ENCODE measurements around the gene FSTL1. TPM values are rescaled to one million over a fixed set of nuclear protein-coding genes. Genes with fewer than 3 reads are reported as not detected.

Gene FSTL1
- polyA plus RNA-seq, 1 of the 3 experiments (the other 2 are of a cell fraction): 329 TPM

DNA sequence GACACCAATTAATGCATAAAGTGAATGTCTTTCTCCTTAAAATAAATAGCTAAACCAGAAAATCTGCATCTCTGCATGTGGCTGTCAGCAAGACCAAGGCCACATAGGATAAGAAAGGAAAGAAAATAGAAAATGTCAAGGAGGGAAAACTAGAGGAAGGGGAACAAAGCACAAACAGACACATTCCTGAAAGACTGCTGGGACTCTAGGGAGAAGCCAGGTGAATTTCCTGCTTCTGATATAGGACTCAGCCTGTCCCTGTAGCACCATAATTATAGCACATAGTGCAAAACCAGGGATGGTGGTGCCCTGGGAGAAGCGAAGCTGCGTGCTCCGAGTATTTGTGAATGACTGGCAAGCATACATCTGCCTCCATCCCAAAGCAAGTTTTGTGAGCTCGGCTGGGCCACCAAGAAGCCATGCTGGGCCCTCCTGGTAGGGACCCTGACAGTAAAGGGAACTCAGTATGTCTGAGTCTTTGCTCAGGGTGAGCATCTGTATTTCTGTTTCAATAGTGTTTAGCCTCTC is 14.2 kb downstream of the FSTL1 start (continued):
- TF ChIP-seq, protein P1, sequence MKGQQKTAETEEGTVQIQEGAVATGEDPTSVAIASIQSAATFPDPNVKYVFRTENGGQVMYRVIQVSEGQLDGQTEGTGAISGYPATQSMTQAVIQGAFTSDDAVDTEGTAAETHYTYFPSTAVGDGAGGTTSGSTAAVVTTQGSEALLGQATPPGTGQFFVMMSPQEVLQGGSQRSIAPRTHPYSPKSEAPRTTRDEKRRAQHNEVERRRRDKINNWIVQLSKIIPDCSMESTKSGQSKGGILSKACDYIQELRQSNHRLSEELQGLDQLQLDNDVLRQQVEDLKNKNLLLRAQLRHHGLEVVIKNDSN (IDR thresholded peaks at IDR 0.05; ENCODE audit: borderline replicate concordance, low read depth): no peak

DNA sequence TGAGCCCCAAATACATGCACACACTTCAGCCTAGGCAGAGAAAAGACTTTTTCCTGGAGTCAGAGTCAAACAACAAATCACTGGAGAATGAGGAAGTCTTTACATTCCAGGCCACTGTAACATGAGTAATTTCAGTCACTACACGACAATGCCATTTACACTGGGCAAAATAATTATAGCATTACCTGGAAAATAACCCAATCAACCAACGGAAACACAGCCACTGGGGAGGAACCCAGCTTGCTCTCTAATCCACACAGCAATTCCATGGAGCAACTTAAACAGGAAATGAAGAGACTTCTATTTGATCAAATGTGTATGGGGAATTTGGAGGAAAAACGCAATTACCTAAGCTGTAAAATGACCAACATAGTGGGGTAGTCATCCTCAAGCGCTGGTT is 15.2 kb downstream of the FSTL1 start:
- POLR2A ChIA-PET: no interaction called here
- TF ChIP-seq, protein P2, sequence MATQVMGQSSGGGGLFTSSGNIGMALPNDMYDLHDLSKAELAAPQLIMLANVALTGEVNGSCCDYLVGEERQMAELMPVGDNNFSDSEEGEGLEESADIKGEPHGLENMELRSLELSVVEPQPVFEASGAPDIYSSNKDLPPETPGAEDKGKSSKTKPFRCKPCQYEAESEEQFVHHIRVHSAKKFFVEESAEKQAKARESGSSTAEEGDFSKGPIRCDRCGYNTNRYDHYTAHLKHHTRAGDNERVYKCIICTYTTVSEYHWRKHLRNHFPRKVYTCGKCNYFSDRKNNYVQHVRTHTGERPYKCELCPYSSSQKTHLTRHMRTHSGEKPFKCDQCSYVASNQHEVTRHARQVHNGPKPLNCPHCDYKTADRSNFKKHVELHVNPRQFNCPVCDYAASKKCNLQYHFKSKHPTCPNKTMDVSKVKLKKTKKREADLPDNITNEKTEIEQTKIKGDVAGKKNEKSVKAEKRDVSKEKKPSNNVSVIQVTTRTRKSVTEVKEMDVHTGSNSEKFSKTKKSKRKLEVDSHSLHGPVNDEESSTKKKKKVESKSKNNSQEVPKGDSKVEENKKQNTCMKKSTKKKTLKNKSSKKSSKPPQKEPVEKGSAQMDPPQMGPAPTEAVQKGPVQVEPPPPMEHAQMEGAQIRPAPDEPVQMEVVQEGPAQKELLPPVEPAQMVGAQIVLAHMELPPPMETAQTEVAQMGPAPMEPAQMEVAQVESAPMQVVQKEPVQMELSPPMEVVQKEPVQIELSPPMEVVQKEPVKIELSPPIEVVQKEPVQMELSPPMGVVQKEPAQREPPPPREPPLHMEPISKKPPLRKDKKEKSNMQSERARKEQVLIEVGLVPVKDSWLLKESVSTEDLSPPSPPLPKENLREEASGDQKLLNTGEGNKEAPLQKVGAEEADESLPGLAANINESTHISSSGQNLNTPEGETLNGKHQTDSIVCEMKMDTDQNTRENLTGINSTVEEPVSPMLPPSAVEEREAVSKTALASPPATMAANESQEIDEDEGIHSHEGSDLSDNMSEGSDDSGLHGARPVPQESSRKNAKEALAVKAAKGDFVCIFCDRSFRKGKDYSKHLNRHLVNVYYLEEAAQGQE (IDR thresholded peaks at IDR 0.05; ENCODE audit: low read depth, low read length): no peak
- no peak for TF ChIP-seq TAF1 (IDR thresholded peaks at IDR 0.05; ENCODE audit: borderline replicate concordance, low read depth, low read length)
- TF ChIP-seq NFIC (IDR thresholded peaks at IDR 0.05; ENCODE audit: borderline replicate concordance): peak; percentile 43; the same call in 1 of the 2 replicates
- TF ChIP-seq, protein P3, sequence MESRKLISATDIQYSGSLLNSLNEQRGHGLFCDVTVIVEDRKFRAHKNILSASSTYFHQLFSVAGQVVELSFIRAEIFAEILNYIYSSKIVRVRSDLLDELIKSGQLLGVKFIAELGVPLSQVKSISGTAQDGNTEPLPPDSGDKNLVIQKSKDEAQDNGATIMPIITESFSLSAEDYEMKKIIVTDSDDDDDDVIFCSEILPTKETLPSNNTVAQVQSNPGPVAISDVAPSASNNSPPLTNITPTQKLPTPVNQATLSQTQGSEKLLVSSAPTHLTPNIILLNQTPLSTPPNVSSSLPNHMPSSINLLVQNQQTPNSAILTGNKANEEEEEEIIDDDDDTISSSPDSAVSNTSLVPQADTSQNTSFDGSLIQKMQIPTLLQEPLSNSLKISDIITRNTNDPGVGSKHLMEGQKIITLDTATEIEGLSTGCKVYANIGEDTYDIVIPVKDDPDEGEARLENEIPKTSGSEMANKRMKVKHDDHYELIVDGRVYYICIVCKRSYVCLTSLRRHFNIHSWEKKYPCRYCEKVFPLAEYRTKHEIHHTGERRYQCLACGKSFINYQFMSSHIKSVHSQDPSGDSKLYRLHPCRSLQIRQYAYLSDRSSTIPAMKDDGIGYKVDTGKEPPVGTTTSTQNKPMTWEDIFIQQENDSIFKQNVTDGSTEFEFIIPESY (IDR thresholded peaks at IDR 0.05; ENCODE audit: borderline replicate concordance, low read depth): no peak
- TF ChIP-seq, protein P1 (IDR thresholded peaks at IDR 0.05; ENCODE audit: borderline replicate concordance, low read depth): no peak
- TF ChIP-seq NRF1 (IDR thresholded peaks at IDR 0.05; ENCODE audit: low read depth, low read length): no peak
- no peak; the same call in 1 of the 2 replicates for TF ChIP-seq SIN3A (IDR thresholded peaks at IDR 0.05; ENCODE audit: borderline replicate concordance, low read depth, low read length)
- TF ChIP-seq ELF1 (IDR thresholded peaks at IDR 0.05): peak; percentile 93
- TF ChIP-seq MXI1 (IDR thresholded peaks at IDR 0.05; ENCODE audit: low read depth, low read length): no peak
- TF ChIP-seq EP300 (IDR thresholded peaks at IDR 0.05; ENCODE audit: borderline replicate concordance in 1 of 2, low read depth in 1 of 2, low read length in 1 of 2): peak in 1 of 2 experiments; percentile 38; a peak in 1 of 4 replicates
- no peak for TF ChIP-seq YY1 (IDR thresholded peaks at IDR 0.05; ENCODE audit: low read depth)
- TF ChIP-seq RAD21 (IDR thresholded peaks at IDR 0.05; ENCODE audit: low read length): no peak
- TF ChIP-seq SMC3 (IDR thresholded peaks at IDR 0.05; ENCODE audit: low read depth, low read length): no peak
- peak; percentile 54; the same call in 1 of the 2 replicates for TF ChIP-seq JUND (IDR thresholded peaks at IDR 0.05)
- no peak for TF ChIP-seq MEF2A (IDR thresholded peaks at IDR 0.05; ENCODE audit: borderline replicate concordance, low read depth)
- no peak for TF ChIP-seq GATA2 (CRISPR knock-in tag; IDR thresholded peaks at IDR 0.05)
- TF ChIP-seq, protein P4, sequence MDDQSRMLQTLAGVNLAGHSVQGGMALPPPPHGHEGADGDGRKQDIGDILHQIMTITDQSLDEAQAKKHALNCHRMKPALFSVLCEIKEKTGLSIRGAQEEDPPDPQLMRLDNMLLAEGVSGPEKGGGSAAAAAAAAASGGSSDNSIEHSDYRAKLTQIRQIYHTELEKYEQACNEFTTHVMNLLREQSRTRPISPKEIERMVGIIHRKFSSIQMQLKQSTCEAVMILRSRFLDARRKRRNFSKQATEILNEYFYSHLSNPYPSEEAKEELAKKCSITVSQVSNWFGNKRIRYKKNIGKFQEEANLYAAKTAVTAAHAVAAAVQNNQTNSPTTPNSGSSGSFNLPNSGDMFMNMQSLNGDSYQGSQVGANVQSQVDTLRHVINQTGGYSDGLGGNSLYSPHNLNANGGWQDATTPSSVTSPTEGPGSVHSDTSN (IDR thresholded peaks at IDR 0.05): peak; percentile 58
- peak; percentile 65; the same call in 1 of the 2 replicates for TF ChIP-seq TEAD4 (IDR thresholded peaks at IDR 0.05; ENCODE audit: borderline replicate concordance, insufficient read depth)
- TF ChIP-seq FOSL2 (IDR thresholded peaks at IDR 0.05; ENCODE audit: borderline replicate concordance, low read depth): peak; percentile 69
- TF ChIP-seq GABPA (IDR thresholded peaks at IDR 0.05; ENCODE audit: low read depth): no peak
- no peak for TF ChIP-seq RFX5 (IDR thresholded peaks at IDR 0.05; ENCODE audit: low read length)
- TF ChIP-seq RCOR1 (IDR thresholded peaks at IDR 0.05; ENCODE audit: low read length): no peak
- TF ChIP-seq POLR2AphosphoS5 (IDR thresholded peaks at IDR 0.05; ENCODE audit: low read depth, low read length): peak; percentile 40; the same call in 1 of the 2 replicates
- no peak for TF ChIP-seq CHD2 (IDR thresholded peaks at IDR 0.05; ENCODE audit: low read length, partially characterized antibody)

More for the DNA sequence above, 15.2 kb downstream of the FSTL1 start:
- Histone ChIP-seq H3K4me1 (ENCODE audit: control insufficient read depth in 1 of 2, insufficient read depth in 2 of 2, low read depth in 1 of 2, low read length in 1 of 2) (peaks cover 13 to 65% of the 10 kb centered on the region in 2 experiments), H3K79me2 (ENCODE audit: insufficient read depth) (peaks cover 100% of the 10 kb centered on the region), H3F3A (replicated peaks; ENCODE audit: insufficient read depth) (peaks cover 61% of the 10 kb centered on the region), H3K27ac (ENCODE audit: low read depth in 2 of 2, low read length in 1 of 2) (peak overlapping the region; percentile 71 to 96; a peak in 3 of 4 replicates), H3K9ac (peak overlapping the region; percentile 36; the same call in 1 of the 2 replicates), H4K20me1 (ENCODE audit: insufficient read depth) (peaks cover 32% of the 10 kb centered on the region), H2AFZ (ENCODE audit: low read depth) (no peak overlapping the region), H3K9me2 (no peaks in the 10 kb centered on the region), H3K4me3 (ENCODE audit: low read depth in 2 of 2, low read length in 1 of 2) (no peak overlapping the region), H3K4me2 (peak overlapping the region; percentile 30), H3K9me3 (no peaks in the 10 kb centered on the region), H3K27me3 (ENCODE audit: insufficient read depth) (no peaks in the 10 kb centered on the region), H3K36me3 (replicated peaks in 1 of 2; ENCODE audit: control insufficient read depth in 1 of 2, insufficient read depth in 2 of 2, low read length in 1 of 2) (peaks cover 30 to 44% of the 10 kb centered on the region in 2 experiments)
- DNase-seq: no peak
- CTCF ChIA-PET: interaction anchor here (1.2 to 2.9 kb wide), 3 partner anchors 18 to 359 kb away, joined by 5 to 13 read pairs (median 12); no protein-coding TSS in a partner anchor
- WGBS (ENCODE audit: low lambda C conversion rate): 28% methylated on average over 4 of the region's 4 CpGs

All from SK-N-SH (cell line).